Right lobe of liver (tissue), 6 donors: ENCODE data around the gene KCNMA1. TPM values are rescaled to one million over a fixed set of nuclear protein-coding genes. Genes with fewer than 3 reads are reported as not detected.

Source experiments
- ATAC-seq, 4 donors: fragments of 200-7000 bp; cut with Tn5 transposase; one replicate each; pipeline ENCODE4 v1.9.1; 2020; ENCODE audit warnings: mild to moderate bottlenecking in 4 of 4, moderate library complexity in 4 of 4
- DNase-seq, 3 donors: peaks; one replicate each; pipeline ENCODE4 v3.0.0-alpha.2; 2020
- H3K27ac ChIP-seq, 3 donors: fragments of 200-600 bp; one replicate each; pipeline ENCODE4 v1.8.0; 2022
- H3K27me3 ChIP-seq, 2 donors: fragments of 200-600 bp; one replicate each; pipeline ENCODE4 v1.8.0; 2022
- H3K36me3 ChIP-seq, 4 donors: fragments of 200-600 bp; sonication (generic) in 1 of 4; one replicate each; pipeline versions ENCODE4 v1.5.1 to v1.8.0; 2017 to 2022; ENCODE audit warnings: control low read depth in 1 of 4
- H3K4me1 ChIP-seq, 4 donors: fragments of 200-600 bp; sonication (generic) in 1 of 4; one replicate each; pipeline versions ENCODE4 v1.5.1 to v1.8.0; 2017 to 2022; ENCODE audit warnings: control low read depth in 1 of 4
- H3K4me3 ChIP-seq, 3 donors: fragments of 200-600 bp; one replicate each; pipeline ENCODE4 v1.8.0; 2022
- H3K9me3 ChIP-seq, 4 donors: fragments of 200-600 bp; sonication (generic) in 1 of 4; one replicate each; pipeline versions ENCODE4 v1.5.1 to v1.8.0; 2017 to 2022; ENCODE audit warnings: control low read depth in 1 of 4
- CTCF ChIP-seq, 4 donors: fragments of 200-600 bp in 3 of 4; fragments of 450-650 bp in 1 of 4; IDR thresholded peaks; one replicate each; pipeline versions ENCODE4 v1.5.1 to v1.8.0; 2016 to 2022; ENCODE audit warnings: antibody characterized with exemption in 4 of 4, mild to moderate bottlenecking in 2 of 4
- POLR2A ChIP-seq: fragments of 450-650 bp; IDR thresholded peaks from one replicate; pipeline ENCODE4 v1.6.1; 2017; ENCODE audit warnings: antibody characterized with exemption, mild to moderate bottlenecking
- WGBS: methylation state at CpG from one replicate; pipeline ENCODE4 v1.1.6; 2018; ENCODE audit warnings: low coverage, low lambda C conversion rate; ENCODE audit not compliant: insufficient coverage; ENCODE audit errors: missing lambda C conversion rate; 5-methylcytosine and 5-hydroxymethylcytosine counted together
- intact Hi-C, 2 donors: fragments of 100-400 bp; cut with DNase I; formaldehyde crosslinking; loops; one replicate each; pipeline versions ENCODE4 v1.11.2 to v1.14.1; 2022
- total RNA-seq, 6 experiments: library from RNA; depleted of rRNA in 2 of 6; stranded (reverse); fragments of >200 nt in 2 of 6; fragmentation: NEBNext Ultra II Directional in 3 of 6; extraction: Animal tissue kit (Norgen Biotek cat#: 25700) in 3 of 6; gene quantifications; one replicate each; pipeline versions ENCODE4 v1.1.0 to v1.2.4, GENCODE V29; 2016 to 2023
- donor health status: DM: no; HTN: yes; CAD: no.
- donor health status: DM: no; HTN: no; CAD: no.
- donor health status: DM: no; HTN: no; CAD: no.
- donor health status: DM: no; HTN: yes; CAD: no.
- donor health status: DM: no; HTN: yes; CAD: no.

KCNMA1 gene
- total RNA-seq, 6 experiments from 2014 or later, result 5.7 to 48.0 (median 15.1) TPM

GRCh38 chr10:77236700-77237099 lies 400.9 kb downstream of the KCNMA1 start:
- DNase-seq, result no peak
- WGBS, result 92% methylated on average over 2 of the region's 2 CpGs
- intact Hi-C loops, result no loop called here
- peak in 1 of 4 donors; percentile 57 for ATAC-seq
- TF ChIP-seq CTCF (IDR thresholded peaks at IDR 0.05) (no peak), POLR2A (no peak)
- no peaks in the 10 kb centered on the region for H3K36me3 ChIP-seq
- no peaks in the 10 kb centered on the region for H3K27me3 ChIP-seq
- H3K27ac ChIP-seq, result no peak overlapping the region
- H3K4me1 ChIP-seq, result peaks cover 0 to 22% (median 0%) of the 10 kb centered on the region in 4 donors
- H3K4me3 ChIP-seq, result no peak overlapping the region
- H3K9me3 ChIP-seq, result no peaks in the 10 kb centered on the region

GRCh38 chr10:77236029-77236428 lies 401.6 kb downstream of the KCNMA1 start:
- Histone ChIP-seq H3K4me3 (no peak overlapping the region), H3K9me3 (no peaks in the 10 kb centered on the region), H3K4me1 (peaks cover 0 to 22% (median 0%) of the 10 kb centered on the region in 4 donors), H3K27me3 (no peaks in the 10 kb centered on the region), H3K36me3 (no peaks in the 10 kb centered on the region), H3K27ac (no peak overlapping the region)
- peak; percentile 44 to 72 (median 50) for ATAC-seq
- TF ChIP-seq POLR2A (no peak), CTCF (IDR thresholded peaks at IDR 0.05) (no peak)
- 42% methylated on average over 8 of the region's 9 CpGs for WGBS
- intact Hi-C loops, result no loop called here
- peak in 1 of 3 donors; percentile 25 for DNase-seq

DNA sequence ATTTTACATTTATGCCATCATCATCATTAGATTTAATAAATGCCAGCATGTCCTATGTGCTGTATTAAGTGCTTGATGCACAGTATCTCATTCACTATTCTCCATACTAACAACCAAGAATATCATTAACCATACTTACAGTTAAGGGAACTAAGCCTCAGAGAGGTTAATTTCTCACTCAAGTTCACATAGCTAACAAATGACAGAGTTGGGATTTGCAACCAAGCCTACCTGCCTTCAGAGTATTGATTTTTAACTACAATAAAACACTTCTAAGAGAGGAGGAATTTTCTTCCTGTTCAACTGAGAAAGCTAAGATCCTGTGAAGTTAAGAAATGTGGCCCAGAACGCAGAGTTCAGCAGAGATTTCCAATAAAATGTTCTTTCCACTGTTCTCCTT lies 403.0 kb downstream of the KCNMA1 start:
- Histone ChIP-seq H3K4me1 (peaks cover 0 to 22% (median 0%) of the 10 kb centered on the region in 4 donors), H3K4me3 (no peak overlapping the region), H3K9me3 (no peaks in the 10 kb centered on the region), H3K27ac (no peak overlapping the region), H3K36me3 (no peaks in the 10 kb centered on the region), H3K27me3 (no peaks in the 10 kb centered on the region)
- DNase-seq (no peak), ATAC-seq (no peak)
- 86% methylated on average over 1 of the region's 1 CpG for WGBS
- intact Hi-C loops, result no loop called here
- TF ChIP-seq CTCF (IDR thresholded peaks at IDR 0.05) (no peak), POLR2A (no peak)

GRCh38 chr10:77233466-77233865 lies 404.1 kb downstream of the KCNMA1 start:
- no peak overlapping the region for H3K4me3 ChIP-seq
- H3K27me3 ChIP-seq, result no peaks in the 10 kb centered on the region
- DNase-seq, result no peak
- intact Hi-C loops, result no loop called here
- no peaks in the 10 kb centered on the region for H3K9me3 ChIP-seq
- TF ChIP-seq POLR2A, result no peak
- no peak for TF ChIP-seq CTCF (IDR thresholded peaks at IDR 0.05)
- H3K4me1 ChIP-seq, result peaks cover 0 to 28% (median 0%) of the 10 kb centered on the region in 4 donors
- no peak overlapping the region for H3K27ac ChIP-seq
- no peak for ATAC-seq
- no peaks in the 10 kb centered on the region for H3K36me3 ChIP-seq
- 91% methylated on average over 5 of the region's 7 CpGs for WGBS
